Measurements from ENCODE around the gene SEMA3B.
"Not testable (repeated sequence)": the region's sequence is repeated elsewhere in the genome, so short reads cannot be mapped to it uniquely, and the experiment has no call there.

The SEMA3B gene

GRCh38 chr3:50258979-50259378 is 10.0 kb upstream of the SEMA3B start:
- DNase-seq (ENCODE audit: low spot score), result no peak

GRCh38 chr3:50259432-50260026 is 9.4 kb upstream of the SEMA3B start:
- DNase-seq (ENCODE audit: low spot score), result no peak

- peak; percentile 95 for DNase-seq (ENCODE audit: low spot score)
Measured at GRCh38 chr3:50260027-50260941, 8.7 kb upstream of the SEMA3B start.

GRCh38 chr3:50260942-50261441 is 8.0 kb upstream of the SEMA3B start:
- no peak for DNase-seq (ENCODE audit: low spot score)

GRCh38 chr3:50261505-50261904 is 7.4 kb upstream of the SEMA3B start:
- DNase-seq (ENCODE audit: low spot score), result no peak

- not testable (repeated sequence) for DNase-seq (ENCODE audit: low spot score)
Measured at GRCh38 chr3:50262200-50262599, 6.7 kb upstream of the SEMA3B start.

- no peak for DNase-seq (ENCODE audit: low spot score)
Measured at GRCh38 chr3:50262778-50263177, 6.2 kb upstream of the SEMA3B start.

GRCh38 chr3:50263478-50264382 is 5.2 kb upstream of the SEMA3B start:
- DNase-seq (ENCODE audit: low spot score), result no peak

GRCh38 chr3:50264383-50264963 is 4.5 kb upstream of the SEMA3B start:
- DNase-seq (ENCODE audit: low spot score), result peak; percentile 92

GRCh38 chr3:50264964-50265485 is 3.9 kb upstream of the SEMA3B start:
- DNase-seq (ENCODE audit: low spot score), result no peak

- no peak for DNase-seq (ENCODE audit: low spot score)
Measured at GRCh38 chr3:50265571-50265970, 3.4 kb upstream of the SEMA3B start.

GRCh38 chr3:50266017-50266416 is 2.9 kb upstream of the SEMA3B start:
- no peak for DNase-seq (ENCODE audit: low spot score)

GRCh38 chr3:50266836-50267235 is 2.1 kb upstream of the SEMA3B start:
- DNase-seq (ENCODE audit: low spot score), result no peak

- DNase-seq (ENCODE audit: low spot score), result peak; percentile 72
Measured at GRCh38 chr3:50267280-50267913, 1.6 kb upstream of the SEMA3B start.

GRCh38 chr3:50268276-50268675 is 671 bp upstream of the SEMA3B start:
- DNase-seq (ENCODE audit: low spot score), result no peak

GRCh38 chr3:50269460-50269859 is 513 bp downstream of the SEMA3B start:
- DNase-seq (ENCODE audit: low spot score), result no peak

- DNase-seq (ENCODE audit: low spot score), result no peak
Measured at GRCh38 chr3:50269977-50270413, 1.0 kb downstream of the SEMA3B start.

GRCh38 chr3:50270422-50271224 is 1.7 kb downstream of the SEMA3B start:
- DNase-seq (ENCODE audit: low spot score), result no peak

- DNase-seq (ENCODE audit: low spot score), result no peak
Measured at GRCh38 chr3:50271314-50271936, 2.5 kb downstream of the SEMA3B start.

- DNase-seq (ENCODE audit: low spot score), result not testable (repeated sequence)
Measured at GRCh38 chr3:50272538-50272910, 3.6 kb downstream of the SEMA3B start.
